Raji (cell line): ENCODE measurements around the gene CORO1C.

ENCODE experiments used
- POLR2A ChIP-seq: IDR thresholded peaks from 2 replicates; pipeline ENCODE4 v1.6.1; 2011; ENCODE audit warnings: low read depth, low read length, control low read depth; ENCODE audit not compliant: insufficient read depth

The CORO1C gene

GRCh38 chr12:108663324-108664015, 67.8 kb downstream of the CORO1C start:
- no peak for TF ChIP-seq POLR2A

GRCh38 chr12:108657130-108657745, 74.1 kb downstream of the CORO1C start:
- TF ChIP-seq POLR2A, result no peak

GRCh38 chr12:108653922-108654321, 77.4 kb downstream of the CORO1C start:
- TF ChIP-seq POLR2A, result no peak

DNA sequence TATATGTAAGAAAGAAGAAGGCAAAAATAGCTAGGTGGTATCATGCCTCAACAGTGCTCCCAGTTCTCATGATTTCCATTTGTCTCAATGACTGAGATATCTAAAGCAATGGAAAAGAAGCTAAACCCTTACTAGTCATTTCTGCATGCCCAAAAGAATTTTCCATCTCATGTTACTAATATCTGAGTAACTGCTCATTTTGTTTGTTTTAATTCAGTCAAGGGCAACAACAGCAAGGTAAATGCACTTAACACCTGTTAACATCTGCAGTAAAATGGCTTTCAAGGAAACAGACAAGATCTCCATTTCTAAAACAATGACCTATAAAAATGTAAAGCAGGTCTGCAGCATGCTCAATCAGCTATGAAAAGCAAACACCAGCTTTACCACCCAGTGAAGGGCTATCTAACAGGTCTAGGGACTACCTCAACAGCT, 78.2 kb downstream of the CORO1C start:
- no peak for TF ChIP-seq POLR2A

GRCh38 chr12:108650083-108650482, 81.2 kb downstream of the CORO1C start:
- no peak for TF ChIP-seq POLR2A

DNA sequence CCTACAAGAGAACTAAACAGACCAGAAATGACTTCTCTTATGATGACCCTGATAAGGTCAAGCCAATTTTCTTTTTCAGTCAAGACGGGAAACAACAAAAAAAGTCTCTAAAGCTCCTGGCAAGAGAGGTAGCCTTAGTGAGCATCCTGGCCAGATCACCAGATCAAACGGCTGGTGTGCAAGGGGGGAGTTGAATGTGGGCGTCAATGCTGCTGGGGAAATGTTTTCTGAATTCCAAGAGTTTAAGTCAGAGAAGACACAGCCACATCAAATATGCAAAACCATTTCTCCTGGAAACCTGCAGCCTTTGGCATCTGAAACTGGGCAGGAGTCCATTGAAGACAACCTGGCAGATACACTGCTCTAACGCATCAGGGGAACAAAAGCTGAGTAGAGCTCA, 81.6 kb downstream of the CORO1C start:
- no peak for TF ChIP-seq POLR2A

GRCh38 chr12:108649126-108649525, 82.2 kb downstream of the CORO1C start:
- no peak for TF ChIP-seq POLR2A

- no peak for TF ChIP-seq POLR2A
Observed at GRCh38 chr12:108648371-108648770, 82.9 kb downstream of the CORO1C start.

- no peak for TF ChIP-seq POLR2A
Observed at GRCh38 chr12:108647585-108648287, 83.6 kb downstream of the CORO1C start.

GRCh38 chr12:108646600-108647579, 84.4 kb downstream of the CORO1C start:
- no peak for TF ChIP-seq POLR2A

DNA sequence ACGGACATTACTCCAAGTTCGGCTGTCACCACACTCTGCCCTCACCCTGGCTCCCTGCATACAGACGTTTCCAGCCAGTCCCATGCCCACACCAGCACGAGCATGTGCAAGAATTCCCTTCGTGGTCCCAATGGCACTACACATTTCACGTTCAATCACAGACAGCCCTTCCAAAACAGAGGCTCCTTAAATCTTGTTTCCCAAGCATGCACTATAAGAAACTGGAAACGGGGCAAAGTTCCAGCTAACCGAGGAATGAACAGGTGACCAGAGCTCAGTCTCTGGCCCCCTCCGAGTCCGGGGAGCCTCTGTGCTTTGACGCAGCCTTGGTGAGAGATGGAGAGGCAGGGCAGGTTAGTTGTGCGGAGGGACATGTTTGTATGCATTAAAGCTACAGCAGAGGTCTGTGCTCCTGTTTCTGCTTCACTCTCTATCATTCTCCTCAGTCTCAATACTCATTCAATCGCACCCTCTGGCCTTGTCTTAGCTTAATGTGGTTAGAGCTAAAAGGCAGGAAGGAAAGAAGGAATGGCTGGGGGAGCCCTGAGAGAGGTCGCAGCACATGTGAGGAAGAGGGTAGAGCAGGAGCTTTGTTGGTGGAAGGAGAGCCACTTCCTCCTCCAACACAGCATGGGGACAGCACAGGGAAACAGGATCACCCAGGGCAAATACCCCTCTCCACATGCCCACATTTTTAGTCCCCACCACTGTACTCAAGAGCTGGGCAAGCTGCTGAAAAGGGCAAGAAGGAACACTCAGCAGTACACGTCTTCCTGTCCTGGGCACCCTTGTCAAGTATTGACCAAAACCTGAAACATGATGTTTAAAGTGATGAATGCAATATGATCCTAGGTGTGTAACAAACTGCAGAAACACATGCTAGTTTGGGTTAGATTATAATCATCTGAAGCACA, 85.4 kb downstream of the CORO1C start:
- TF ChIP-seq POLR2A, result no peak

DNA sequence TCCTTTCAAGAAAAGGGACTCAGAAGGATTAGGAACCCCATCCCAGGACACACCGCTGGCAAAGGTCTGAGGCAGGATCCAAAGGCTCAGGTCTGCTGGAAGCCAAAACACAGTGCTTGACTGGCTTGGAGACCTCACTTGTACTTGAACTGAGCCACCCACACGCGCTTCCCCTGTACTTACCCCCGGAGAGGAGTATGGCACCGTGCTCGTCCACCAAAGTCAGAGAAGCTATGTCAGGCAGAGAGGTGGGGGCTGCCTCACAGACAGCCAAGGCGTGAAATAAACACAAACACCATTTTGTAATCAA, 86.6 kb downstream of the CORO1C start:
- TF ChIP-seq POLR2A, result no peak

DNA sequence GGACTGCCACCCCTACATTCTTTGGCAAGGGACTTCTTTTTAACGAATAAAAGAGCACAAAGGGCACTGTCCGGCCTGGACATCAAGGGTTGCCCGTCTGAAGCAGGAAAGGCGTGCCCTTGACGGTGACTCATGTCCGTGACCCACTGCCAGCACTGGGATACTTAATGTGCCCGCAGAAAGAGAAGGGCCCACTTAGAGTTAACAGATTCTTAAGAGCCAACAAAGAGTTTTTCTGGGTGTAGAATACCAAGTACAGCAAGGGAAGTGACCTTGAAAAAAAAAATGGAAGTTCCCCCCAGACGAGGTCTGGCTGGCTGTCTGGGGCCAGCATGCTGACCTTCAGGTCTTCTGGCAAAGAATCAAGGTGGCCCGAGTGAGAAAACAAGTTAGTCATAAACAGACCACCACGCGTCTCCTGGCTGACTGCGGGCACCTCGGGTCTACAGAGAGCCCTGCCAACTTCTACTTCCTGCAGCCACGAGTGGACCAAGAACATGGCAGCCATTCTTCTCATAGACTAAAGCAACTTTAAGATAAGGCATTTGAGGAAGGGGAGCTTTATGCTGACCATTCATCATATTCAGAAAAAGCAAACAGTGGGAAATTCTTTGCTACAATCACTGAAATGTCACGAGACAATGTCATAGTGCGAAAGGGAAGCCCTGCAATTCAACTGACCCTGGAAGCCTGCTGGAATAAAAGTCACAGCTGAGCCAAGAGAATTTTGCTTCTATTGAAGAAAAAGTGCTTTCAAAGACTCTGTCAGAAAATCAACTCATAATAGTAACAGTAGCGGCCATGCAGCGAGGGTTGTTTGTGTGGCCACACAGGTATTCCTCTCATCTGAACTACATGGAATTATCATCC, 87.1 kb downstream of the CORO1C start:
- TF ChIP-seq POLR2A, result no peak
